A673 (cell line): ENCODE results near the gene ZACN. TPM values are rescaled to one million over a fixed set of nuclear protein-coding genes. Genes with fewer than 3 reads are reported as not detected.

ENCODE experiments used
- BruUV-seq: library from RNA; stranded (reverse); fragments of 400-500 nt; replicated peaks from 2 replicates; lab custom pipeline; 2021; lab: Mats Ljungman, UMichigan
- CTCF ChIA-PET: fragments of 300-600 bp; sonication (Branson Sonifier 250); formaldehyde crosslinking; loops from one replicate; lab custom pipeline; 2022; ENCODE audit warnings: antibody characterized with exemption; lab: Charles Lee
- POLR2A ChIA-PET: fragments of 300-600 bp; sonication (Branson Sonifier 250); formaldehyde crosslinking; loops from one replicate; lab custom pipeline; 2022; ENCODE audit warnings: antibody characterized with exemption; ENCODE audit not compliant: low non-redundant PET; lab: Charles Lee
- DNase-seq: peaks from one replicate; pipeline ENCODE4 v3.0.0-alpha.2; 2015; ENCODE audit warnings: low spot score
- H3K27ac ChIP-seq: fragments of 200-600 bp; sonication (generic); 2 replicates; pipeline ENCODE4 v1.5.1; 2016; ENCODE audit warnings: mixed run types, low read depth, mild to moderate bottlenecking, mixed read lengths, antibody characterized with exemption, low read length; ENCODE audit not compliant: poor library complexity, severe bottlenecking
- H3K27me3 ChIP-seq: fragments of 200-600 bp; sonication (generic); replicated peaks from 2 replicates; pipeline ENCODE4 v1.6.1; 2017; ENCODE audit warnings: mixed run types, low read depth, mild to moderate bottlenecking, mixed read lengths, antibody characterized with exemption, low read length; ENCODE audit not compliant: insufficient read depth, poor library complexity
- H3K36me3 ChIP-seq: fragments of 200-600 bp; sonication (generic); 2 replicates; pipeline ENCODE4 v1.6.1; 2016; ENCODE audit warnings: mixed run types, mild to moderate bottlenecking, mixed read lengths, antibody characterized with exemption, low read length; ENCODE audit not compliant: insufficient read depth, poor library complexity, severe bottlenecking
- H3K4me1 ChIP-seq: fragments of 200-600 bp; sonication (generic); 2 replicates; pipeline ENCODE4 v1.6.1; 2017; ENCODE audit warnings: mixed run types, mild to moderate bottlenecking, mixed read lengths, antibody characterized with exemption, low read length; ENCODE audit not compliant: insufficient read depth, poor library complexity, severe bottlenecking
- H3K4me3 ChIP-seq: fragments of 200-600 bp; sonication (generic); 2 replicates; pipeline ENCODE4 v1.5.1; 2016; ENCODE audit warnings: low read depth, mixed run types, mild to moderate bottlenecking, mixed read lengths, low read length; ENCODE audit not compliant: poor library complexity, severe bottlenecking
- H3K9me3 ChIP-seq: fragments of 200-600 bp; sonication (generic); 2 replicates; pipeline ENCODE4 v1.6.1; 2016; ENCODE audit warnings: mixed run types, low read depth, mild to moderate bottlenecking, mixed read lengths, antibody characterized with exemption, low read length; ENCODE audit not compliant: poor library complexity, severe bottlenecking
- EZH2 ChIP-seq: fragments of 200-600 bp; sonication (generic); IDR thresholded peaks from 2 replicates; pipeline ENCODE4 v1.6.1; 2017; ENCODE audit warnings: borderline replicate concordance, low read depth, mild to moderate bottlenecking, mixed read lengths, antibody characterized with exemption, low read length; ENCODE audit not compliant: poor library complexity, severe bottlenecking
- intact Hi-C: fragments of 100-400 bp; cut with micrococcal nuclease; formaldehyde crosslinking; loops from one replicate; pipeline ENCODE4 v1.10.0; 2022; ENCODE audit not compliant: unreplicated experiment
- total RNA-seq: library from RNA; stranded (reverse); gene quantifications from 2 replicates; pipeline ENCODE4 v1.2.3, GENCODE V29; 2021
- TF ChIP-seq, protein P1 (sequence below): fragments of 300-800, 200-600 bp; sonication (generic); conservative IDR thresholded peaks from 2 replicates; pipeline ENCODE4 v1.5.1; 2017; ENCODE audit warnings: low read depth, mild to moderate bottlenecking, antibody characterized with exemption, low read length, moderate library complexity, mixed read lengths

Gene ZACN
- total RNA-seq, 1 experiment from 2014 or later, result not detected

GRCh38 chr17:76033139-76033538 lies 45.8 kb upstream of the ZACN start:
- DNase-seq, result no peak
- TF ChIP-seq, protein P1, sequence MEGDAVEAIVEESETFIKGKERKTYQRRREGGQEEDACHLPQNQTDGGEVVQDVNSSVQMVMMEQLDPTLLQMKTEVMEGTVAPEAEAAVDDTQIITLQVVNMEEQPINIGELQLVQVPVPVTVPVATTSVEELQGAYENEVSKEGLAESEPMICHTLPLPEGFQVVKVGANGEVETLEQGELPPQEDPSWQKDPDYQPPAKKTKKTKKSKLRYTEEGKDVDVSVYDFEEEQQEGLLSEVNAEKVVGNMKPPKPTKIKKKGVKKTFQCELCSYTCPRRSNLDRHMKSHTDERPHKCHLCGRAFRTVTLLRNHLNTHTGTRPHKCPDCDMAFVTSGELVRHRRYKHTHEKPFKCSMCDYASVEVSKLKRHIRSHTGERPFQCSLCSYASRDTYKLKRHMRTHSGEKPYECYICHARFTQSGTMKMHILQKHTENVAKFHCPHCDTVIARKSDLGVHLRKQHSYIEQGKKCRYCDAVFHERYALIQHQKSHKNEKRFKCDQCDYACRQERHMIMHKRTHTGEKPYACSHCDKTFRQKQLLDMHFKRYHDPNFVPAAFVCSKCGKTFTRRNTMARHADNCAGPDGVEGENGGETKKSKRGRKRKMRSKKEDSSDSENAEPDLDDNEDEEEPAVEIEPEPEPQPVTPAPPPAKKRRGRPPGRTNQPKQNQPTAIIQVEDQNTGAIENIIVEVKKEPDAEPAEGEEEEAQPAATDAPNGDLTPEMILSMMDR, result no peak
- TF ChIP-seq EZH2, result no peak
- CTCF ChIA-PET, result no interaction called here
- no peak overlapping the region for H3K4me3 ChIP-seq
- no peaks in the 10 kb centered on the region for H3K36me3 ChIP-seq
- H3K27ac ChIP-seq, result no peak overlapping the region
- H3K4me1 ChIP-seq, result peaks cover 28% of the 10 kb centered on the region
- no TSS peak for BruUV-seq
- intact Hi-C loops, result no loop called here
- H3K9me3 ChIP-seq, result no peaks in the 10 kb centered on the region
- POLR2A ChIA-PET, result no interaction called here
- H3K27me3 ChIP-seq, result no peaks in the 10 kb centered on the region

DNA sequence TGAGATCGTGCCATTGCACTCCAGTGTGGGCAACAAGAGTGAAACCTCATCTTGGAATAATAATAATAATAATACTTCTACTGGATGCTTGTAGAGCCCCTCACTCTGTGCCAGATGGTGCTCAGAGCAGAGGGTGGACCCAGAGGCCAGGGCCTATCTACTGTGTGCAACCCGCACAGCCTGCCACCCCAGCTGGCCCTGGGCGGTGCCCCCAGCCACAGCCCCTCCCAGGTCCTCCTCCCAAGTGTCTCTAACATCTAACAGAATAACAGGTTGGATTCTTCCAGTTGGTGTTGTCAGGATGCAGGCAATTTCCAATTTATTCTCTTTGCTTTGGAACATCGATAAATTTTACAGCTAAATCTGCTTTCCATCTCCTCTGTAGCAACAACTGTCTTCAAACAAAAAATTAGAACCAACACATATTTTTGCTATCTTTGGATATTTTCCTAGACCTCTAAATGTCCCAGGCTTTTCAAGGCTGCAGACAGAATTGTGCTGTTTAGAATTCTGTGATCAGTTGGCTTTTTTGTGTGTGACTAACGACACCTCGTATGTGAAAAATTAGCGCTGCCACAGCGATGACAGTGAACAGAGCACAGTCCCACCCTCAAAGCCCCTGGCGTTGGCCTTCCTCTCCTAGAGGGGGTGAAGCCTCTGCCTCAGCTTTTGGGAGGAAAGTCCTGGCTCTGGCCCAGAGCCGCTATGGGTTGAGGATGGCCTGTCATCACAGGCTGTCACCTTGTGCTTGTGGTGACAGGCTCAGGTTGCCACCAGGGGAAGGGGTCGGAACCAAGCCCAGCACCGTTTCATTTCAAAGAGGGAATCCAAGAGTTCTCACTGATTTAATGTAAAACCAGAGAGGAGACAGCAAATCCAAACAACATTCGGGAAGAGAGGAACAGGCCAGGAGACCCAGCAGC lies 44.3 kb upstream of the ZACN start:
- Histone ChIP-seq H3K27ac (no peak overlapping the region), H3K9me3 (no peaks in the 10 kb centered on the region), H3K27me3 (no peaks in the 10 kb centered on the region), H3K4me3 (no peak overlapping the region), H3K4me1 (peaks cover 19% of the 10 kb centered on the region), H3K36me3 (peaks cover 15% of the 10 kb centered on the region)
- ChIA-PET POLR2A (no interaction called here), CTCF (no interaction called here)
- intact Hi-C loops, result no loop called here
- BruUV-seq, result no TSS peak
- TF ChIP-seq EZH2, result no peak
- TF ChIP-seq, protein P1, result no peak
- DNase-seq, result no peak

DNA sequence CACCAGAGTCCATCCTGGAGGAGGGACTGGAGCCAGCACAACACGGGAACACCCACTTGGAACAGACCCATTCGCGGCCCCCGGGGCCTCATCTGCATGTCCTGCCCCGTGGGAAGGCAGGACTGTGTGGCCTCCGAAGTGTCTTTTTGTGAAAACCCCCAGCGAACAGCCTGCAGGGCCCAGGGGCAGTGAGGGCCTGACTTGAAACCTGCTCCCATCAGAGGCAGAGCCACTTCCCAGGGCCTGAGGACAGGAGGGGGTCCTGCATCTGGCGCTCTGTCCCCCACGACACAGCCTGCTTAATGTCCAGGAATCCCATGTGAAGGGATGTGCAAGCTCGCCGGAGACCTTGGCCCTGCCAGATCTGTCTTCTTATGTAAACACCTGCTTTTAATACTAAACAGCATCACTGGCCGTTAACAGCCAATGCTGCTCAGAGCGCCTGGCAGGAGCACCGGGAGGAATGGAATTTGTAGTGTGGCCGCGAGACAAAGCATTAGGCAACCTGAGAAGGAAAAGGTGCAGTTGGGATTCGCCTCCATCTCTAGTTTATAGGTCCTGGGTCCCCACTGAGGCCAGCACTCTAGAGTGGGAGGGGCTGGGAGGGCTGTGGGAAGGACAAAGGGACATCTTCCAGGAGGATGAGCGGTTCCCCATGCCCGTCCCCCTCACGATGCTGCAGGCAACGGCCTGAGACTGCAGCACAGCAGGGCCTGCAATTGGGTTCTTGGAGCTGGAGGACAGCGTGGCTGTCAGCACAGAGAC lies 42.3 kb upstream of the ZACN start:
- Histone ChIP-seq H3K9me3 (no peaks in the 10 kb centered on the region), H3K4me3 (no peak overlapping the region), H3K36me3 (peaks cover 32% of the 10 kb centered on the region), H3K4me1 (peaks cover 14% of the 10 kb centered on the region), H3K27me3 (no peaks in the 10 kb centered on the region), H3K27ac (no peak overlapping the region)
- CTCF ChIA-PET, result no interaction called here
- POLR2A ChIA-PET, result no interaction called here
- no TSS peak for BruUV-seq
- intact Hi-C loops, result no loop called here
- DNase-seq, result no peak
- TF ChIP-seq EZH2, result no peak
